HEK293 (cell line): ENCODE measurements around the gene SAMD3.

Experiments used
- CTCF ChIA-PET: fragments of 350-600 bp; formaldehyde crosslinking; extraction: SDS; loops from one replicate; lab custom pipeline; 2021; ENCODE audit warnings: antibody characterized with exemption; lab: Yijun Ruan, JAX
- POLR2A ChIA-PET: fragments of 300-600 bp; formaldehyde crosslinking; extraction: SDS; loops from one replicate; lab custom pipeline; 2020; ENCODE audit warnings: antibody characterized with exemption, inconsistent platforms; lab: Yijun Ruan, JAX
- H3K27ac ChIP-seq: fragments of 200-500 bp; sonication (Bioruptor generic); 2 replicates; pipeline ENCODE4 v1.5.1; 2014; ENCODE audit warnings: low read depth, low read length, control low read depth, inconsistent platforms; ENCODE audit errors: extremely low read depth
- H3K36me3 ChIP-seq, 2 experiments: fragments of 200-500 bp in 1 of 2; sonication (Bioruptor generic) in 1 of 2; 1 replicate in 1 of 2; 2 replicates in 1 of 2; pipeline ENCODE4 v1.5.1; 2014 to 2017; ENCODE audit warnings: inconsistent platforms in 2 of 2, low read length in 2 of 2; ENCODE audit not compliant: control insufficient read depth in 2 of 2, insufficient read depth in 1 of 2
- H3K4me1 ChIP-seq: fragments of 200-500 bp; sonication (Bioruptor generic); 2 replicates; pipeline ENCODE4 v1.5.1; 2014; ENCODE audit warnings: mild to moderate bottlenecking, low read length, inconsistent platforms; ENCODE audit not compliant: control insufficient read depth, insufficient read depth
- H3K4me3 ChIP-seq: 2 replicates; pipeline ENCODE4 v1.5.1; 2011; ENCODE audit warnings: low read depth, mild to moderate bottlenecking, control low read depth, low read length, moderate library complexity
- H3K9me3 ChIP-seq: fragments of 200-500 bp; sonication (Bioruptor generic); 2 replicates; pipeline ENCODE4 v1.5.1; 2014; ENCODE audit warnings: low read depth, low read length, inconsistent platforms; ENCODE audit not compliant: control insufficient read depth, insufficient read depth
- BCL11B ChIP-seq: fragments of 450-650 bp; formaldehyde crosslinking; IDR thresholded peaks from 2 replicates; pipeline ENCODE4 v1.5.1; 2016; ENCODE audit warnings: low read depth, missing biosample characterization, missing genetic modification characterization
- KLF1 ChIP-seq: fragments of 450-650 bp; formaldehyde crosslinking; IDR thresholded peaks from 2 replicates; pipeline ENCODE4 v1.5.1; 2016; ENCODE audit warnings: missing biosample characterization, missing genetic modification characterization
- OVOL3 ChIP-seq: fragments of 450-650 bp; formaldehyde crosslinking; IDR thresholded peaks from 2 replicates; pipeline ENCODE4 v1.5.1; 2016; ENCODE audit warnings: missing biosample characterization, missing genetic modification characterization
- TCF7L2 ChIP-seq: IDR thresholded peaks from 2 replicates; pipeline ENCODE4 v1.6.1; 2011; ENCODE audit warnings: low read depth, mild to moderate bottlenecking, inconsistent platforms, low read length, moderate library complexity, borderline replicate concordance
- ZIC2 ChIP-seq: fragments of 450-650 bp; formaldehyde crosslinking; IDR thresholded peaks from 2 replicates; pipeline ENCODE4 v1.5.1; 2016; ENCODE audit warnings: missing biosample characterization, missing genetic modification characterization
- ZNF138 ChIP-seq: fragments of 450-650 bp; formaldehyde crosslinking; IDR thresholded peaks from 2 replicates; pipeline ENCODE4 v1.5.1; 2016; ENCODE audit warnings: missing biosample characterization, missing genetic modification characterization, borderline replicate concordance
- ZNF19 ChIP-seq: fragments of 450-650 bp; formaldehyde crosslinking; IDR thresholded peaks from 2 replicates; pipeline ENCODE4; 2016; ENCODE audit warnings: missing biosample characterization, missing genetic modification characterization, low read depth
- ZNF335 ChIP-seq: fragments of 450-650 bp; formaldehyde crosslinking; conservative IDR thresholded peaks from 2 replicates; pipeline ENCODE4 v1.5.1; 2016; ENCODE audit warnings: missing biosample characterization, missing genetic modification characterization
- ZNF37A ChIP-seq: fragments of 450-650 bp; IDR thresholded peaks from 2 replicates; pipeline ENCODE4 v1.5.1; 2018; ENCODE audit warnings: missing biosample characterization, missing genetic modification characterization
- ZNF391 ChIP-seq: fragments of 450-650 bp; formaldehyde crosslinking; IDR thresholded peaks from 2 replicates; pipeline ENCODE4 v1.5.1; 2016; ENCODE audit warnings: low read depth, missing biosample characterization, missing genetic modification characterization, borderline replicate concordance
- ZNF404 ChIP-seq: fragments of 450-650 bp; formaldehyde crosslinking; IDR thresholded peaks from 2 replicates; pipeline ENCODE4 v1.5.1; 2017; ENCODE audit warnings: missing biosample characterization, missing genetic modification characterization
- ZNF514 ChIP-seq: fragments of 450-650 bp; formaldehyde crosslinking; IDR thresholded peaks from 2 replicates; pipeline ENCODE4 v1.5.1; 2016; ENCODE audit warnings: missing biosample characterization, missing genetic modification characterization
- ZNF654 ChIP-seq: fragments of 450-650 bp; formaldehyde crosslinking; IDR thresholded peaks from 2 replicates; pipeline ENCODE4 v1.5.1; 2016; ENCODE audit warnings: low read depth, missing biosample characterization, missing genetic modification characterization
- ZNF660 ChIP-seq: fragments of 450-650 bp; IDR thresholded peaks from 2 replicates; pipeline ENCODE4 v1.5.1; 2018; ENCODE audit warnings: missing biosample characterization, mild to moderate bottlenecking, missing genetic modification characterization
- TF ChIP-seq, protein P1 (sequence below): fragments of 450-650 bp; formaldehyde crosslinking; IDR thresholded peaks from 2 replicates; pipeline ENCODE4 v1.5.1; 2016; ENCODE audit warnings: missing biosample characterization, missing genetic modification characterization, low read depth
- TF ChIP-seq, protein P2 (sequence below): fragments of 450-650 bp; formaldehyde crosslinking; IDR thresholded peaks from 2 replicates; pipeline ENCODE4 v1.5.1; 2016; ENCODE audit warnings: missing biosample characterization, missing genetic modification characterization, borderline replicate concordance
- TF ChIP-seq, protein P3 (sequence below): fragments of 450-650 bp; formaldehyde crosslinking; IDR thresholded peaks from 2 replicates; pipeline ENCODE4 v1.5.1; 2017; ENCODE audit warnings: missing biosample characterization, mild to moderate bottlenecking, missing genetic modification characterization, moderate library complexity
- TF ChIP-seq, protein P4 (sequence below): fragments of 450-650 bp; formaldehyde crosslinking; IDR thresholded peaks from 2 replicates; pipeline ENCODE4 v1.5.1; 2017; ENCODE audit warnings: missing biosample characterization, missing genetic modification characterization

SAMD3 gene

DNA sequence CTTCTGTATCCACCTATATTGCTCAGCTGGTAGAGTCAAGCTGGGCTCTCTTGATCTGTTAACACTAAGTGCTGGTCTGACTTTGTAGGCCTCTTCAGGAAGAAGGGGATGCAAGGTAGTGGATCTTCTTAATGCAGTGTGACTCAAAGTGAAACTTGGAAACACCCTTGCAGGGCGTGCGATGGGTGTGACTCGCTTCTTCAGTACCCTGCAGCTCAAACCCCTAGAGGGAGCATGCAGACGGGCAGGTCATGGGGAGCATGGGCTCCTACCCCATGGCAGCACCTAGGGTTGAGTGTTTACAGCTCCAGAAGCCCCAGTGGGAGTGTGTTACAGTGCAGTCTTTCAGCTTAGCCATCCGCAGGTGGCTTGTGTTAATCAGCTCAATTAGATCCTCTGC is 757 bp upstream of the SAMD3 start:
- ChIA-PET CTCF (interaction anchor here (0.5 kb wide), 1 partner anchor 13 kb away, joined by 3 read pairs; no protein-coding TSS in a partner anchor), POLR2A (no interaction called here)
- H3K4me1 ChIP-seq, result no peaks in the 10 kb centered on the region
- H3K27ac ChIP-seq, result no peak overlapping the region
- no peak for TF ChIP-seq ZNF404 (tag by site-specific recombination)
- peak; percentile 26; the same call in 1 of the 2 replicates for TF ChIP-seq ZIC2 (tag by site-specific recombination)
- TF ChIP-seq OVOL3 (tag by site-specific recombination), result no peak
- TF ChIP-seq ZNF391, result no peak
- TF ChIP-seq KLF1 (tag by site-specific recombination), result peak; percentile 60
- TF ChIP-seq BCL11B, result no peak
- no peak for TF ChIP-seq ZNF138 (tag by site-specific recombination)
- no peaks in the 10 kb centered on the region for H3K9me3 ChIP-seq
- no peak overlapping the region for H3K4me3 ChIP-seq
- no peaks in the 10 kb centered on the region for H3K36me3 ChIP-seq

DNA sequence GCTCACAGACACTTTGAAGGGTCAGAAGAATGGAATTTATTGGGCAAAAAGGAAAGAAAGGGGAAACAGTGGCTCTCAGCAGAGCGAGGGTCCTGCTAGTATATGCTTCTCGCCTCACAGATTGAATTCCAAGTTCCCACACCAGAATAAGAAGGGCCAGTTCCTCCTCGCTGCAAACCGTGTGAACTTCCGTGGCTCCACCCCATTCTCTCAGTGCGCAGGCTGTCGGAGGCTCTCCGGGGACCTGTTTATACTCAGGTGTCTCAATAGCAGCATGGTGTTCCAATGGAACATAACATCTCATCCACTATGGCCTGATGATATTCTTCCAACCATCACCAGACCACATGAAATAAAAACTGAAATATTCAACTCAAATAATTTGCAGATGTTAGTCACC is 4.6 kb downstream of the SAMD3 start:
- CTCF ChIA-PET, result no interaction called here
- H3K4me1 ChIP-seq, result no peaks in the 10 kb centered on the region
- H3K4me3 ChIP-seq, result no peak overlapping the region
- POLR2A ChIA-PET, result no interaction called here
- no peak for TF ChIP-seq ZNF335 (tag by site-specific recombination)
- TF ChIP-seq, protein P1, sequence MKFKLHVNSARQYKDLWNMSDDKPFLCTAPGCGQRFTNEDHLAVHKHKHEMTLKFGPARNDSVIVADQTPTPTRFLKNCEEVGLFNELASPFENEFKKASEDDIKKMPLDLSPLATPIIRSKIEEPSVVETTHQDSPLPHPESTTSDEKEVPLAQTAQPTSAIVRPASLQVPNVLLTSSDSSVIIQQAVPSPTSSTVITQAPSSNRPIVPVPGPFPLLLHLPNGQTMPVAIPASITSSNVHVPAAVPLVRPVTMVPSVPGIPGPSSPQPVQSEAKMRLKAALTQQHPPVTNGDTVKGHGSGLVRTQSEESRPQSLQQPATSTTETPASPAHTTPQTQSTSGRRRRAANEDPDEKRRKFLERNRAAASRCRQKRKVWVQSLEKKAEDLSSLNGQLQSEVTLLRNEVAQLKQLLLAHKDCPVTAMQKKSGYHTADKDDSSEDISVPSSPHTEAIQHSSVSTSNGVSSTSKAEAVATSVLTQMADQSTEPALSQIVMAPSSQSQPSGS, result no peak
- TF ChIP-seq TCF7L2, result no peak
- TF ChIP-seq, protein P2, sequence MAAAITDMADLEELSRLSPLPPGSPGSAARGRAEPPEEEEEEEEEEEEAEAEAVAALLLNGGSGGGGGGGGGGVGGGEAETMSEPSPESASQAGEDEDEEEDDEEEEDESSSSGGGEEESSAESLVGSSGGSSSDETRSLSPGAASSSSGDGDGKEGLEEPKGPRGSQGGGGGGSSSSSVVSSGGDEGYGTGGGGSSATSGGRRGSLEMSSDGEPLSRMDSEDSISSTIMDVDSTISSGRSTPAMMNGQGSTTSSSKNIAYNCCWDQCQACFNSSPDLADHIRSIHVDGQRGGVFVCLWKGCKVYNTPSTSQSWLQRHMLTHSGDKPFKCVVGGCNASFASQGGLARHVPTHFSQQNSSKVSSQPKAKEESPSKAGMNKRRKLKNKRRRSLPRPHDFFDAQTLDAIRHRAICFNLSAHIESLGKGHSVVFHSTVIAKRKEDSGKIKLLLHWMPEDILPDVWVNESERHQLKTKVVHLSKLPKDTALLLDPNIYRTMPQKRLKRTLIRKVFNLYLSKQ, result no peak
- no peaks in the 10 kb centered on the region for H3K36me3 ChIP-seq
- no peaks in the 10 kb centered on the region for H3K9me3 ChIP-seq
- no peak overlapping the region for H3K27ac ChIP-seq

DNA sequence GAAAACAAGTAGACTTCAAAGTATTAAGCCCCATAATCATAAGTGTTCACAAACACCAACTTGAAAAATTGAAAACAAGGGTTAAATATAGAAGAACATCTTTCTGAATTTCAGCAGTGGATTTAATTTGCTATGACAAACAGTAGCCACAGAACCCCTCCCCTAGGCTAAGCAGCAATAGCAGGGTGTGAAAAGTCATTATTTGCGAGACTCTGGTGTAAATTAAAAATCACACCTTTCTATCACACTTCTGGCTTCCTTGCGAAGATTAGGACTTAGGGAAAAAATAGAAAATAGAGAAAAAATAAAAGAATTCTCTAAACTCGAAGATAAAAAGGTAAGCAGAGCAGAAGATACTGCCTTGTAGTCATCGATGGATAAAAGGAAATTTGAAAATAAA is 6.1 kb downstream of the SAMD3 start:
- H3K4me3 ChIP-seq, result no peak overlapping the region
- POLR2A ChIA-PET, result no interaction called here
- no peak overlapping the region for H3K27ac ChIP-seq
- TF ChIP-seq, protein P3, sequence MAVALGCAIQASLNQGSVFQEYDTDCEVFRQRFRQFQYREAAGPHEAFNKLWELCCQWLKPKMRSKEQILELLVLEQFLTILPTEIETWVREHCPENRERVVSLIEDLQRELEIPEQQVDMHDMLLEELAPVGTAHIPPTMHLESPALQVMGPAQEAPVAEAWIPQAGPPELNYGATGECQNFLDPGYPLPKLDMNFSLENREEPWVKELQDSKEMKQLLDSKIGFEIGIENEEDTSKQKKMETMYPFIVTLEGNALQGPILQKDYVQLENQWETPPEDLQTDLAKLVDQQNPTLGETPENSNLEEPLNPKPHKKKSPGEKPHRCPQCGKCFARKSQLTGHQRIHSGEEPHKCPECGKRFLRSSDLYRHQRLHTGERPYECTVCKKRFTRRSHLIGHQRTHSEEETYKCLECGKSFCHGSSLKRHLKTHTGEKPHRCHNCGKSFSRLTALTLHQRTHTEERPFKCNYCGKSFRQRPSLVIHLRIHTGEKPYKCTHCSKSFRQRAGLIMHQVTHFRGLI (tag by site-specific recombination), result no peak
- TF ChIP-seq ZNF19 (tag by site-specific recombination) (no peak), ZNF514 (tag by site-specific recombination) (no peak), TCF7L2 (no peak), ZNF654 (no peak), ZNF660 (tag by site-specific recombination) (no peak), ZNF37A (tag by site-specific recombination) (no peak)
- TF ChIP-seq, protein P4, sequence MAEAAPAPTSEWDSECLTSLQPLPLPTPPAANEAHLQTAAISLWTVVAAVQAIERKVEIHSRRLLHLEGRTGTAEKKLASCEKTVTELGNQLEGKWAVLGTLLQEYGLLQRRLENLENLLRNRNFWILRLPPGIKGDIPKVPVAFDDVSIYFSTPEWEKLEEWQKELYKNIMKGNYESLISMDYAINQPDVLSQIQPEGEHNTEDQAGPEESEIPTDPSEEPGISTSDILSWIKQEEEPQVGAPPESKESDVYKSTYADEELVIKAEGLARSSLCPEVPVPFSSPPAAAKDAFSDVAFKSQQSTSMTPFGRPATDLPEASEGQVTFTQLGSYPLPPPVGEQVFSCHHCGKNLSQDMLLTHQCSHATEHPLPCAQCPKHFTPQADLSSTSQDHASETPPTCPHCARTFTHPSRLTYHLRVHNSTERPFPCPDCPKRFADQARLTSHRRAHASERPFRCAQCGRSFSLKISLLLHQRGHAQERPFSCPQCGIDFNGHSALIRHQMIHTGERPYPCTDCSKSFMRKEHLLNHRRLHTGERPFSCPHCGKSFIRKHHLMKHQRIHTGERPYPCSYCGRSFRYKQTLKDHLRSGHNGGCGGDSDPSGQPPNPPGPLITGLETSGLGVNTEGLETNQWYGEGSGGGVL, result no peak
- no peaks in the 10 kb centered on the region for H3K9me3 ChIP-seq
- no peaks in the 10 kb centered on the region for H3K36me3 ChIP-seq
- H3K4me1 ChIP-seq, result no peaks in the 10 kb centered on the region
- CTCF ChIA-PET, result interaction anchor here (0.6 kb wide), 1 partner anchor 14 kb away, joined by 3 read pairs; no protein-coding TSS in a partner anchor
